Measurements from ENCODE around the gene EEFSEC. TPM values are rescaled to one million over a fixed set of nuclear protein-coding genes. Genes with fewer than 3 reads are reported as not detected.
"Not testable (repeated sequence)": the region's sequence is repeated elsewhere in the genome, so short reads cannot be mapped to it uniquely, and the experiment has no call there.

The EEFSEC gene
- total RNA-seq, 1 donor from 2014 or later, result 13.6 TPM

DNA sequence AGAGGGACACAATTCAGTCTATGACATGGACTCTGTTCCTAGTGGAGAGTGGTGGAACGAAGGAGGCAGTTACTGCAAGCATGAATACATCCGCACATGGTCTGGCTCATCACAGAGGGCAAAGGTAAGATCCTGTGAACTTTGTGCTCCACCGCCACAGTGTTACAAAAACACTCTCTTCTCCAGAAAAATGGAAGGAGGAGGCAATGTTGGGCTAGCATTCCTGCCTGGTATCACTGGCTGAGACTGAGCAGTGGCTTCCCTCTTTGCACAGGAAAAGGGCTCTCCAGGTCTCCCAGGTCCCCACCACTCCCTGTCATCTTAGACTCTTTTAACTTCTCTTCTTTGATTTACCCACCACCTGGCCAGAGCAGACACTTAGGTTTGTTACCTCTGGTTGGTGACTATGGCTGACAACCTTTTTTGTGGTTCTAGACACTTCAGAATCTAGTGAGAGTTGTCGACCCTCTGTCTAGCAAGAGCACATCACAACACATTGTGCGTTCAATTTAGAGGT, 1.5 kb upstream of the EEFSEC start:
- no peak for DNase-seq (ENCODE audit: low spot score)

DNA sequence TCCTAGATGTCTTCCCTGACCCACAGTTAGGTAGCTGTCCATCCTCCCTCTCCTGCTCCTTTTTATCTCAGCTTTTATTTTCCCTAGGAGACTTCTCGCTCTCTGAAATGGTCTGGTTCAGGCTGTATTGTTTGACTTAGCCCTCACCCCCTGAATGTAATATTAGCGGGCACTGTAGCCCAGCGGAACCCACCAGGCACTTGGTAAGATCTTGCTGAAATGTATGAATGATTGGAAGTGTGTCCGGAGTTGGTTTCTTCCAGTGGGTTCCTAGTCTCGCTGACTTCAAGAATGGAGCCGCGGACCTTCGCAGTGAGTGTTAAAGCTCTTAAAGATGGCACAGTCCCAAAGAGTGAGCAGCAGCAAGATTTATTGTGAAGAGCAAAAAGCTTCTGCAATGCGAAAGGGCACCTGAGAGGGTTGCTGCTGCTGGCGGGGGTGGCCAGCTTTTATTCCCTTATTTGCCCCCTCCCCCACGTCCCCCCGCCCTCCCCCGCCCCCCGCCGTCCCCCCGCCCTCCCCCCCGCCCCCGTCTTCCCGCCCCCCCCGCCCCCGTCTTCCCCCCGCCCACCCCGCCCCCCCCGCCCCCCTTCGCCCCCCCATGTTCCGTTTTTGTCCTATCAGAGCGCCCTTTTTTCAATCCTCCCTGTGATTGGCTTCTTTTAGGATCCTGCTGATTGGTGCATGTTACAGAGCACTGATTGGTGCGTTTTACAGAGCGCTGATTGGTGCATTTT, 694 bp upstream of the EEFSEC start:
- DNase-seq (ENCODE audit: low spot score), result no peak

DNA sequence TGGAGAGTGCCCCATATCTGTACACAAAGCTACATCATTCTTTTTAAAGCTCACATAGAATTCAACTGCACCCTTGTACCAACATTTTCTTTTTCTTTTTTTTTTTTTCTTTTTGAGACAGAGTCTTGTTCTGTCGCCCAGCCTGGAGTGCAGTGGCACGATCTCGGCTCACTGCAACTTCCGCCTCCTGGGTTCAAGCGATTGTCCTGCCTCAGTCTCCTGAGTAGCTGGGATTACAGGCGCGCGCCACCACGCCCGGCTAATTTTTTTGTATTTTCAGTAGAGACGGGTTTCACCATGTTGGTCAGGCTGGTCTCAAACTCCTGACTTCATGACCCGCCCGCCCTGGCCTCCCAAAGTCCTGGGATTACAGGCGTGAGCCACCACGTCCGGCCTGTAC, 1.1 kb downstream of the EEFSEC start:
- not testable (repeated sequence) for DNase-seq (ENCODE audit: low spot score)

DNA sequence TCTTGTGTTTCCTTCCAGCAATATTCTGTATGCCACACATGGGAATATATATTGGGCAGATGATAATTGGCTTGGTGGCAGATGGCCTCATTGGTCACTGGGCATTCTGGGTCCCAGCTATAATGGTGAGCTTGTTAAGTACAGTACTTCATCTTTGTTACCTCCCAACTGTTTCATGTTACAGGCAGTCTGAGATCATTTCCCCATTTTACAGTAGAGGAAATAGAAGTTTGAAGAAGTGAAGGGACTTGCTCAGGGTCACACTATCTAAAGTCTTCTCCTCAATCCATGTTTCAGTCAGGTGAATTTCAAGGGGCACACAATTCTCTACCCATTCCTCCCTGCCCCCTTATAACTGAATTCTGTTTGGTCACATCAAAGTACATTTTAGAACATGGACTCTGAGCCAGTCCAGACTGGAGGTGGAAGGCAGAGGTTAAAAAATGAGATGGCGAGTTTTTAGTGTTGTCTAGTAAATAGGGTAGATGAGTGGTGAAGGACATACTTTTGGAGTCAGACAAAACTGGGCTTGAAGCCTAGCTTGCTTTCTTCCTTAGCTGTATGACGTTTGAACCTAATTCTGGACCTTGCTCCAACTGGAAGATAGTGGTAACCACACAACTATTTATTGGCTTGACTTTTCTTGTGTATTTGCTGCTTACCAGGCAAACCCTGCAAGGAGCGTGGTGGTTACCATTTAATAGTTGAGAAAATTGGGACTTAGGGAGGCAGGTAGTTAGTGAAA, 2.5 kb downstream of the EEFSEC start:
- no peak for DNase-seq (ENCODE audit: low spot score)

DNA sequence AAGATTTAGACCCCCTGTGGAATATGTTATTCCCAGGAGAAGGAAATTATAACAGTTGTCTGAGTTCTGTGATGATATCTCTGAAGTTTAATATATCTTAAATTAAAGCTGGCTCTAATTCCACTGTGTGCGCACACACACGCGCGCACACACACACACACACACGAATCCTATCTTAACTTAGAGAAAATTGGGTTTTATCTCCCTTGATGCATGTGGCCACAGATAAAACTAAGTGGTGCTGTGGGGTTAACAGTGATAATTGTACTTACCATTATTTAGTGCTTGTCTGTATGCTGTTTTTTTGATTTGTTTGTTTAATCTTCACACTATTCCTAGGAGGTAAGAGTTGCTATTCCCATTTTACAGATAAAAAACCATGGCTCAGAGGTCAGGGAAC, 7.4 kb downstream of the EEFSEC start:
- DNase-seq (ENCODE audit: low spot score), result no peak

DNA sequence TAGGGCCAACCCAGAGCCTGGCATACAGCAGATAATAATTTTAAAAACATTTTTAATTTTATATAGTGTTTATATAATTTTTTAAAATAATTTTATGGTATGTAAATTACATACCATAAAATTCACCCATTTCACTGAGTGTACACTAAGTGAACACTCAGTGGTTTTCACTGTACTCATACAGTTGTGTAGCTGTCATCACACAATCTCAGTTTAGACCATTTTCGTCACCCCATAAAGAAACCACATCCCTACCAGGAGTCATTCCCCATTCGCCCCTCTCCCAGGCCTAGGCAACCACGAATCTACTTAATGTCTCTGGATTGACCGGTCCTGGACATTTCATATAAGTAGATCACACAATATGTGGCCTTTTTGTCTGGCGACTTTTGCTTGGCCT, 10.2 kb downstream of the EEFSEC start:
- DNase-seq (ENCODE audit: low spot score), result no peak

DNA sequence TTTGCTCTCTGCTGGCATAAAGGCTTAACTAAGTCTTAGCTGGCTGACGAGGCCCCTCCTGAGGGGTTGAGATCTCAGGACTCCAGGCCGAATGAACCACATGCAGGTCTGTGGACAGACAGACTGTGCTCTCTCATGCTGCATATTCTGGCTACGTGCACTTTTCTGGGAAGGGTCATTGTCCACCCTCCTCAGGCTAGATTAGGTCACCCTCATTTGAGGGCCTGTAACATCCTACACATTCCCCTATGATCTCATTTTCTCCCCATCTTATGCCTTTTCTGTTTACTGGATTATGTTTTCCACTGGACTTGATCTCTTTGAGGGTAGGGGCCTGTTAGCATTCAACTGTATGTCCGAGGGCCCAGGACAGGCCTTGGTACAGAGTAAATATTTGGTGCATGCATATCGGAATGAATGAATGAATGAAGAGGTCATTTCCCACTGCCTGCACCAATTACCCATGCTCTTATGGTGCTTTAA, 13.7 kb downstream of the EEFSEC start:
- DNase-seq (ENCODE audit: low spot score), result no peak

DNA sequence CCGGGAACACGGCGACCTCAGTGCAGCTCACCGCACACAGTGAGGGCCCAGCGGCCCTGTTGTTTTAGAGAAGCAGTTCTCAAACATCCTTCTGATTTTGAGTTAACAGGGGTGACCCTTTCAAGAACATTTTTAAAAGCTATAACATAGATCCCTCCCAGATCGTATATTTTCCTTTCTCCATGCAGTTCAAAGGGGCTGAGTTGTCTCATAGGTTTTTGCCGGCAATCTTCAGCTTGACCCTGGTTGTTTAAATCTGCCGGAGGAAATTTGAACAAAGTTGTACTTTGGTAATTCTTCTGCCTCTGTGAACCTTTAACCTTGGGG, 14.3 kb downstream of the EEFSEC start:
- DNase-seq (ENCODE audit: low spot score), result no peak

DNA sequence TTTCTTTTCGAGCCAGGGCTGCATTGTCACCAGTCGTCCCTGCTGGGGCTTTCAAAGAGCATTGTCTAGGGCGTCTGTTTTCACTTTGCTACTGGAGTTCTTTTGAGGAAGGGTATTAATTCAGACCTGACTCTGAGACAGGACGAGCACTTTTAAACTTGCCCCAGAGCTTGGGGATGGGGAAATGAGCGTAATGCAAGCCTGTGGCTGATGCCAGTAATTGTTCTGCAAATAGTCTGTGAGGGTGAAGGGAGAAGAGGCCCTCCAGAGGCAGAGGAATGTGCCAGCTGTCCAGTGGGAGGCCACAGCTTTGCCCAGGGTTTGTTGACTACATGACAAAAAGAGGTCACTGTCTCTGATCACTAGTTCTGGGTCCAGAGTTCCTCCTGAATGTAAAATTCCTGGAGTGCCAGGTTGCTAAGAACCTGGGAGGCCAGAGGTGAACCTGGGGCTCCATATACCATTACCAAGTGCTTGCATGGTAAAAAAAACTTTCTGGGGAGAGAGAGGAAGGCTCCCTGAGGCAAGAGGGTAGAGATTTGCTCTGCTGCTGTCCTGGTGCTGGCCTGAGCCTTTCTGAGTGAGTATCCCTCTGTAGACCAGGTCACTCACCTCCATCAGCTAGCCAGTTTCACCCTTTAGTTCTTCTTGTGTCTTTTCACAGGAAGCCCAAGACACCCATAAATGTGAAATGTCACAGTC, 14.8 kb downstream of the EEFSEC start:
- DNase-seq (ENCODE audit: low spot score), result no peak

DNA sequence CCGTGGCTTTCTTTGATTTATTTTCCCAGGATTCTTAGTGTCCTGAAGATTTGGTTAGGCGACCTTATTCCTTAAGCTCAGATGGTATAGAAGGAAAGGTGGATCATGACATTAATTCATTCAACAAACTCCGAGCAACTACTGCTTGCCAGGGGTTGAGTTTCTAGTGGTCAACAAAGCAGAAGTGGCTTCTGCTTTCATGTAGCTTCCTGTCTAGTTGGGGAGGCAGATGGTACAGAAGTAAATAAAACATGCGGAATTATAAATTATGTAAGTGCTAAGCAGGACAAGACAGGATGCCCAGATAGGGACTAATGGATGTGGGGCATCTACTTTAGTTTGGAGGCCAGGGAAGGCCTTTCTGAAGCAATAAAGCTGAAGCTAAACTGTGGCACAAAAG, 15.6 kb downstream of the EEFSEC start:
- no peak for DNase-seq (ENCODE audit: low spot score)

DNA sequence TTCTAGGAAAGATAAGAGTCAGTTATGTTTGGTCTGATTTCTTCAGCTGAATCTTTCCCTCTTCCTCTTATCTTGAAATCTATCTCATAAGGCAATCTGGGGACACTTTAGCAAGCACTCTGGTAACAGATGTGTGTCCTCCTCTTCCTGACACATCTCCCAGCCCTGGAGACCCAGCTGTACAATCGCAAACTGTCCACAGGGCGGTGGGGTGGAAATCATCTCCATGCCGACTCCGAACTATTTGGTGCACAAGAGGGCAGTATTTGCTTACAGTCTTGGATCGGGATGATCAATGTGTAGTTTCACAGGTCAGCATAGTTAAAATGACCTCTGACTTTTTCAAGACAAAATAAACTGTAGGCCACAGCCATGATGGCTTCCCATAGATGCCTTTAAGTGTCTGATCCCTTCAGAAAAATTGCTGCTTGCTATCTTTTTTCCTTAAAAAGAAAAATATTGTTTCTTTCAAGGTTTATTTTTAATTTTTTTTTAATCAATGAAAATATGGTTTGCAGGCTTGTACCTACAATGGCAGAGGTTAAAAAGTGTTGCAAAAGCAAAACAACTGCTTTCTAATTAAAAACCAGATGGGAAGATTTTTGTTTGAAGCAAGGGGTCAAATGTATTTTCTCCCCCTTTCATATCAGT, 17.7 kb downstream of the EEFSEC start:
- DNase-seq (ENCODE audit: low spot score), result no peak

DNA sequence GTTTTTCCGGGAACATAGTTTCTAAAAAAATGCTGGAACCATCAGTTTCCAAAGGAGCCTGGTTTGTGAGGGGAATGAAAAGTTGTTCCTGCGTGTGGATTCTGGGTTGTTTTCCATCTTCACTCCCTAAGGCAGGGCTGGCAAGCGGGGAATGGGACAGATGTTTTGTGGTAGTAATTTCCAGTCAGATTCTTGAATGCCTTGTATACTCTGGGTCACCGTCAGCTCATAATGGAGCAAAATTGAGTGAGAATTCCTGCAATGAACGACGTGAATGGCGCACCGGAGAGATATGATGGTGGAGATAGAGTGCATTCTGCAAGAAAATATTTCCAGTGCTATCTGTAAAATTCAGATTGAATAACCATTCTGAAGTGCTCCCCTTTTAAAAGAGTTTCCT, 19.9 kb downstream of the EEFSEC start:
- DNase-seq (ENCODE audit: low spot score), result no peak

DNA sequence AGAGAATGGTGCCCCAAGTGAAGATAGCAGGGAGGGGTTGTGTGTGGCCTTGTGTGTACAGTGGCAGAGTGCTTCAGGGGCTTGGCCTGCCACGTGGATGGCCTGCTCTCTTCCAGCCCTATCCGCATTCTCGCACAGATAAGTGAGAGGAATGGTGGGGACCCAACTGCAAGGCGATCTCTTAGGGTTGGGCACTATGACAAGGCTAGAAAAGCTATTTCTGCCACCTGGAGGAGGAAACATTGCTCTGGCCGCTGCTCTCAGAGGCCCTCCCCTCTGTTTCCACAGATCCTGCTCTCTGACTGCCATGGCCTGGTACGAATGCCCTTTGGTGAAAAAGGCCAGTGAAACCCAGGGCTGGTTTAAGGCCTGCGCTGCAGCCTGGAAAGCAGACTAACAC, 20.6 kb downstream of the EEFSEC start:
- DNase-seq (ENCODE audit: low spot score), result no peak

DNA sequence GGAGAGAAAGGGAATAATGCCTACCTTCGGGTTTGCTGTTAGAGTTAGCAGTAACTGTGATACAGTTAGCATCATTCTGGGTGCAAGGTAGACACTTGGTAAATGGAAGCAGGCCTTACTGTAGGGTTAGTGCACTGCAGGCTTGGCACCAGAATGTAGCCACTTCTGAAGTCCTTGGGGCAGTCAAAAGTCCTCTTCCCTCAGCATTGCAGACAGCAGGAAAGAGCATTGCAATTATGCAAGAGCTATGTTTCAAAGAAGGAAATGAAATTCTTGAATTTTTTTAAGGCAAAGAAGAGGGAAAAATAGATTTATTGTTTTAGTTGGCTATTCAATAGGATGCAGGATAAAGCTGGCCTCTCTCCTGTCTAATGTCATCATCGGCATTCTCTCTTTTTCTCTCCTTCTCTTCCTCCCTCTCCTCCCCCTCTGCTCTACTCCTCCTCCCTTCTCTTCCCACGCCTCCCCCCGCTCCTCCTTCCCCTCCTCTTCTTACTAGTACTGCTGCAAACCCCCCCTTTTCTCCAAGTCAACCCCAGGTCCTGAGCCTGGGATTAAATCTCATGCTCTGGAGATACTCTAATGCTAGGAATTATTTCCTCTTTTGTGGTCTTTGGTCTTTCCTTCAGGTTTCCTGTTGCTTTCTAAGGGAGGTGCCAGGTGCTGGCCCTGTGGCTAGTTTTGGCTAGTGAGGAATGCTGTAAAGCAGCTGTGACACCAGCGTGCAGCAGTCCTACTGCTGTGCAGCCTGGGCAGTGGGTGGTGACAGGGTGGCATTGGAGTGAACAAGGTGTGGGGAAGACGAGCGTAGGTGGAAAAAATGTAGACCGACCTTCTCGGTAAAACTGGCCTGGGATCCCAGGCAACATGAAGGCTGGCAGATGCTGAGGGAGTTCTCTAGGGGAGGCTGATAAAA, 21.7 kb downstream of the EEFSEC start:
- DNase-seq (ENCODE audit: low spot score), result no peak

DNA sequence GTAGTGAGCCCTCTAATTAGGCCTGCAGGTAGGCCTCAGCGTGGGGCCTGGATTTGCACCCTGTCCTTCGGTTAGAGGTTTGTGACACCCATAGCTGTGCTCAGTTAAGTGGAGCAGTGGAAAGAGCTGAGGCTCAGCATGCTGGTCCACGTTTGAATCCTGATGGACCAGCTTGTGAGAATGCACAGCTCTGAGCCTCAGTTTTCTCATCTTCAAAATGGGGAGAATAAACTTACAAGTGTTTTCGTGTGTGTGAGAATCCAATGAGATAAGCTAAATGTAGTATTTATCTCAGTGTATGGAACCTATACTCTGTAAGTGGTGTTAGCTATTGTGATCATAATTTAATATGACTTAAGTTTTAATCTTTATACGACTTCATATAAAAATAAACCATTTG, 22.5 kb downstream of the EEFSEC start:
- DNase-seq (ENCODE audit: low spot score), result no peak

DNA sequence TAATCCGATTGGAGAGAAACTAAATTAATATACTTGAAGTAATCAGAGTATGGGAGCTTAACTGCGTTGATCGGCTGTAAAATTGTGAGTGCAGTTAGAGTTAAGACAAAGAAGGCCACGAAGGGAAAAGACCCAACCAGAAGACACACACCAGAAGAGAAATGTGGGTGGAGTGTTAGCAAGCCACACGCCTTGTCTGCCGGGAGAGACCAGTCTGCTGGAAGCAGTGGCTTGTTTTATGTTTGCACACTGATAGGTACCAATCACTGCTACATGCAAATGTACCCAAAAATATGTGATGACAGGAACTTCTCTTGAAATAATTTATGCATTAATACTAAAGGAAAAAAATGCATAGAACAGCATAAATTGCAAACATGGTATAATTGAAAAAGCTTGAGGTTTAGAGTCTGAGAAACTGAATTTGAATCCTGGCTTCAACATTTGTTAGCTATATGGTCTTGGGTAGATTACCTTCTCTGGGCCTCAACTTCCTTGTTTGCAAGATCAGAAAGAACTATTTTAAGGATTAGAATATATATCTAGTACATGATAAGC, 23.1 kb downstream of the EEFSEC start:
- no peak for DNase-seq (ENCODE audit: low spot score)

DNA sequence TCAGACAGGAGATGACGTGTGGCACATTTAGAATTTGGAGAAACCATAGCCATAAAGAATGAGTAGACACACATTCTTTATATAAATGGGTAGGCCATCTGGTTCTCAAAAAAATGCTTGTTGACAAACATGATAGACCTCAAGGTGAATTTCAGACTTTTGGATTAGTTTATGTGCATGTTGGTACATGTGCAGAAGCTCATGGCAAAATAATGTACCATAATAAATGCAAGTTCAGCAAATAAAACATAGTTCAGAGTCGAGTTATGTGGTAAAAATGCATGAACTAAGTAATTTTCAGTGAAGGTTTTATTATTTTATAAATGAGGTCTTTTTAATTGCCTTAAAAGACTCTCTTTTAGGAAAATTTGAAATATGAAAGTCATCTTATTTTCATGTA, 24.6 kb downstream of the EEFSEC start:
- no peak for DNase-seq (ENCODE audit: low spot score)

DNA sequence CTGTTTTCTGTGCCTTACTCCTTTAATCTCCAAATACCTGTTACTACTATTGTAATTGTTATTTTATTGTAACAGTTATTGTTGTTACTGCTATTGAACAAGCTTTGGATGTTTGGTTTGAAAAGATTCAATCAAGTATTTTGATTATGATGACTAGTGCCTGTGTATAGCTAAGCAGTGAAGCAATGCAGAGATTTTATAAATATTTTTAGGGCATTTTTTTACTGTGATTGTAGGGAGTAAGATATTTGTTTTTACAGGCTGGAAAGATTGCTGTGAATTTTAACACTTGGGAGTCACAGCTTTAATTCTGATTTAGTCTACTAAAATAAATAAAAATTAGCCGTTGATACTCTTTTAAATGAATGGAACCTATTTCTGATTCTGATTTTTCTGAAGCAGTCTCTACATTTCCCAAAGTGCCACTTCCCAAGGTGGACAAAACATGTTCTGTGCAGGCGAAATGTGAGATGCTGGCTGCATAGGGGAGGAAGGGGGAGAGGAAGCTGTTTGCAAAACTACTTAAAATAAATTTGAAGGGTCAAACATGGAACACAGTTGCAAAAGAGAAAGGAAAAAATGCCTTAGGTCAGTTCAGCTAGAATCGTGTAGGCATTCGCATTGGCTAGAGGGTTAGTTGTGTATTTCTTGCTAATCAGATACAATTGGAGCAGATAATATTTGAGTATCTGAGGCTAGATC, 25.7 kb downstream of the EEFSEC start:
- no peak for DNase-seq (ENCODE audit: low spot score)

DNA sequence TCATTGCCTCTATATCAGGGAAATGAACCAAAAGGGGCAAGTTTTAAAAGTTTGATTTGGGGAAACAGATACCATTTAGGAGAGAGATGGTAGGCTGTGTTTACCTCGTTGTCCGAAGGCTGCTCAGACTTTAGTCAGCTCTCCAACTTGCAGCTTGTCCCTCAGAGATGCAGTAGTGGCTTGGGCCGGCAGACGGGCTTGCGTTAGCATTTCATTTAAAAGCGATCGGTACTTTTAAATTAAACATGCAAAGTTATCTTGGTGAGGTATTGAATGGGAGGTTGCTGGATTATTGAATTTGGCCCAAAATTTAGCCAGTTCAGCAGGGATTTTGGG, 26.2 kb downstream of the EEFSEC start:
- DNase-seq (ENCODE audit: low spot score), result no peak

DNA sequence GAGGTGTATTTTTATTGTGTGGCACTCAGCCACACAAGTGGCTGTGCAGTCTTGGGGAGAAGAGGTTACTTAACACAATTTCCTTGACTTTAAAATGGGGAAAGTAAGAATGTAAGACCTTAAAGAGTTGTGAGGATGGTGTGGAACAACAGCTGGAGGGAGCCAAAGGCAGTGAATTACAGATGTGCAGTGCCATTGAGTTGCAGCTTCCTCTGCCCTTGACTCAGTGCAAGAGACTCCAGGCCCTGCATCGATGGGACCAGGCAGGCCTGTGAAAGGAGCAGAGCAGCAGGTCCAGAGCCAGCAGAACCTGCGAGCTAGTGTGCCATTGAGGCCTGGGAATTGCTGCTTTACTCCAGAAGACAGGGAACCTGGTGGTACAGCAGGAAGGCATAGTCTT, 27.2 kb downstream of the EEFSEC start:
- DNase-seq (ENCODE audit: low spot score), result no peak

Data from mesenteric fat pad (tissue), 1 donor.